ENCODE data around the gene CDH23.

GRCh38 chr10:71648254-71648932 lies 251.7 kb downstream of the CDH23 start:
- TF ChIP-seq CTCF (IDR thresholded peaks at IDR 0.05; ENCODE audit: poor library complexity, severe bottlenecking) (no peak), MXI1 (conservative IDR thresholded peaks at IDR 0.05; ENCODE audit: poor library complexity, severe bottlenecking) (no peak)

Measured in neural cell (in vitro differentiated cells).